ENCODE results near the gene RPL28.
"Not testable (repeated sequence)": the region's sequence is repeated elsewhere in the genome, so short reads cannot be mapped to it uniquely, and the experiment has no call there.

Gene RPL28

GRCh38 chr19:55406826-55407549 is 21.3 kb downstream of the RPL28 start:
- peak; percentile 41 for DNase-seq (ENCODE audit: low read depth)
- no peak for TF ChIP-seq CTCF (conservative IDR thresholded peaks at IDR 0.05; ENCODE audit: control insufficient read depth, insufficient read depth, low read depth, low read length)
- H3K4me3 ChIP-seq (ENCODE audit: control insufficient read depth, low read depth, low read length) = peak overlapping the region; percentile 78

GRCh38 chr19:55407550-55407799 is 21.7 kb downstream of the RPL28 start, which contains the start of gene UBE2S:
Gene UBE2S, minus strand, starts transcription at chr19:55407788. Its CDS starts 199 bp downstream, at chr19:55407589.
- H3K4me3 ChIP-seq (ENCODE audit: control insufficient read depth, low read depth, low read length) = peak within 1 kb of the TSS; percentile 78
- not testable (repeated sequence) for DNase-seq (ENCODE audit: low read depth)

- H3K4me3 ChIP-seq (ENCODE audit: control insufficient read depth, low read depth, low read length) = peak overlapping the region; percentile 48
- DNase-seq (ENCODE audit: low read depth) = peak; percentile 99
- TF ChIP-seq CTCF (conservative IDR thresholded peaks at IDR 0.05; ENCODE audit: control insufficient read depth, insufficient read depth, low read depth, low read length) = no peak
These were observed 22.2 kb downstream of the RPL28 start for GRCh38 chr19:55407800-55408532.

GRCh38 chr19:55408533-55408872 is 22.8 kb downstream of the RPL28 start:
- TF ChIP-seq CTCF (conservative IDR thresholded peaks at IDR 0.05; ENCODE audit: control insufficient read depth, insufficient read depth, low read depth, low read length) = no peak
- peak overlapping the region; percentile 45 for H3K4me3 ChIP-seq (ENCODE audit: control insufficient read depth, low read depth, low read length)
- no peak for DNase-seq (ENCODE audit: low read depth)

GRCh38 chr19:55409179-55409578 is 23.4 kb downstream of the RPL28 start:
- not testable (repeated sequence) for DNase-seq (ENCODE audit: low read depth); H3K4me3 ChIP-seq (ENCODE audit: control insufficient read depth, low read depth, low read length)

GRCh38 chr19:55410168-55410567 is 24.4 kb downstream of the RPL28 start:
- no peak for DNase-seq (ENCODE audit: low read depth)
- TF ChIP-seq CTCF (conservative IDR thresholded peaks at IDR 0.05; ENCODE audit: control insufficient read depth, insufficient read depth, low read depth, low read length) = no peak
- no peak overlapping the region for H3K4me3 ChIP-seq (ENCODE audit: control insufficient read depth, low read depth, low read length)

- peak; percentile 75 for TF ChIP-seq CTCF (conservative IDR thresholded peaks at IDR 0.05; ENCODE audit: control insufficient read depth, insufficient read depth, low read depth, low read length)
- DNase-seq (ENCODE audit: low read depth) = peak; percentile 85
- no peak overlapping the region for H3K4me3 ChIP-seq (ENCODE audit: control insufficient read depth, low read depth, low read length)
These were observed 32.5 kb downstream of the RPL28 start for GRCh38 chr19:55418185-55418584.

GRCh38 chr19:55419103-55419502 is 33.4 kb downstream of the RPL28 start:
- no peak for DNase-seq (ENCODE audit: low read depth)
- no peak for TF ChIP-seq CTCF (conservative IDR thresholded peaks at IDR 0.05; ENCODE audit: control insufficient read depth, insufficient read depth, low read depth, low read length)

More at GRCh38 chr19:55419103-55419502, 33.4 kb downstream of the RPL28 start:
- no peak overlapping the region for H3K4me3 ChIP-seq (ENCODE audit: control insufficient read depth, low read depth, low read length)

Measured in fibroblast of mammary gland (primary cell).